GM18498 (cell line): ENCODE results near the gene GDF11.

ENCODE experiments used
- ATAC-seq: cut with Tn5 transposase; IDR thresholded peaks from one replicate; pipeline ENCODE4 v1.9.1; 2021; ENCODE audit warnings: mild to moderate bottlenecking, moderate library complexity; ENCODE audit not compliant: unreplicated experiment

GDF11 gene

DNA sequence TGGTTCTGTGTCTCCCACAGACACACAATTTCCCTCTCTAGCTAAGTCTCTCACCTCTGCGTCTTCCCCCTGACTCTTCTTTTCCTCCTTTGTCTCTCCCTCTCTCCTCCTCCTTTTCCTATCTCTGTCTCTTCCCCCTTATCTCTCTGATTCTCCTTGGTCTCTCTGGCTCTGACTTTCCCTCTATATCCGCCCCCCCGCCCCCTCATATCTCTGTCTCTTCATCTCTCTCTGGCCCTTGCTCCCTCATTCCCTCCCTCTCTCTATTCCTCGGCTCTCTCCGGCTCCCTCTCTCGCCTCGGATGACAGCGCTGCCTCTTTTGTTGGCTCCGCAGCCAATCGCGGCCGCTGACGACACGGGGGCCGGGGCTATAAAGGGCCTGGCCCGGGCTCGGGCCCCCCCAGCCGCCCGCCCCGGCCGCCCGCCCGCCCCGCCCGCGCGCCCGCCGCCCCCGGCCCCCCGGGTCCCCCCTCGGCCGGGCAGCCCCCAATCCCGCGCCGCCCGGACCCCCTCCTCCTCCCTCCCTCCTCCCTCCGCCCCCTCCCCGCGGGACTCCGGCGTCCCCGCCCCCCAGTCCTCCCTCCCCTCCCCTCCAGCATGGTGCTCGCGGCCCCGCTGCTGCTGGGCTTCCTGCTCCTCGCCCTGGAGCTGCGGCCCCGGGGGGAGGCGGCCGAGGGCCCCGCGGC is at the start of gene GDF11:
GDF11 (plus strand) TSS at position 404 of the 687 bp plus-strand sequence; CDS start at position 599, 195 bp downstream.
- peak; percentile 38 for ATAC-seq

DNA sequence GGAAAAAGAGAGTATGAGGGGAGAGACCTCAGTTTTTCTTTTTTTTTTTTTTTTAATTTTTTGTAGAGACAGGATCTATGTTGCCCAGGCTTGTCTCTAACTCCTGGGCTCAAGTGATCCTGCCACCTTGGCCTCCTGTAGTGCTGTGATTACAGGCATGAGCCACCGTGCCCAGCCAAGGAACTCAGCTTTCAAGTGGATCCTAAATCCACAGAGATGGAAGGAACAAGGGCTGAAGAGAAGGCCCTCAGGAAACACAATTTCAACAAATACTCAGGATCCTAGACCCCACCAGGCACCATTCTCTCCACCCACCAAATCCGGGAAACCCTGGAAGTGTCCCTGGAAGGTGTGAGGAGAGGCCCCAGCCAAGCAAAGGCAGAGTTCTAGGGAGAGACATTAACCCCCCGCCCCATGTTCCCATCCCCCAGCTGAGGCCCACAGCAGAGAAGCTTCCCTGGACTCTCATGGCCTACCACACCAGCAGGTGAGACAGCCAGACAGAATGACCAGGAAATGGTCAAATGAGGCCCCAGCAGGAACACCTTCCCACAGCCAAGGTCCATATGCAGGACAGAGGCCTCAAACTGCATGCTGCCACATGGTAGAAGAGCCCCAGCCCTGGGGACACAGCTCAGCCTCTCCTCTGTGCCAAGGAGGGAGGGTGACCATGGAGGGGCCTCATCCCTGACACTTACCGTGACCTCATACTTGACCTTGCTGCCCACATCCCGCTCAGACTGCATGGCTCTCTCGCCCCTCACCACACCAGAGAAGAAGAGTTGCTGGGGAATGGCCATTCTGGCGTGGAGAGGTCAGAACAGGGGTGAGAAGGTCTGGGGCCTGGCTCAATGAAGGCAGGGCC is 49.4 kb upstream of the GDF11 start:
- ATAC-seq: no peak

DNA sequence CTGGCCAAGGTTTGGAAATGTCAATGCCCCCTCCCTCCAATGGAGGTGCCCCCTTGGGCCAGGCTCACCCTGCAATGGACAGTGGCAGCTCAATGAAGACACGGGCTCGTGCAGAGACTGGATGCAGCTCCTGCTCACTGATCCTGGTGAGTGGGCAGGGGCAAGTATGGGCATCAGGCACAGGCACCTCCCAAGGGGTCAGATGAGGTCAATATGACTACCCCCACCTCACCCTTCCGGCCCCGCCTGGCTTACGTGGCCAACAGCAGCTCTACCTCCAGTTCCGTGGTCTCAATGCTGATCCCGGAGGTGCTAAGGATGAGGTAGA is 48.8 kb upstream of the GDF11 start:
- no peak for ATAC-seq

DNA sequence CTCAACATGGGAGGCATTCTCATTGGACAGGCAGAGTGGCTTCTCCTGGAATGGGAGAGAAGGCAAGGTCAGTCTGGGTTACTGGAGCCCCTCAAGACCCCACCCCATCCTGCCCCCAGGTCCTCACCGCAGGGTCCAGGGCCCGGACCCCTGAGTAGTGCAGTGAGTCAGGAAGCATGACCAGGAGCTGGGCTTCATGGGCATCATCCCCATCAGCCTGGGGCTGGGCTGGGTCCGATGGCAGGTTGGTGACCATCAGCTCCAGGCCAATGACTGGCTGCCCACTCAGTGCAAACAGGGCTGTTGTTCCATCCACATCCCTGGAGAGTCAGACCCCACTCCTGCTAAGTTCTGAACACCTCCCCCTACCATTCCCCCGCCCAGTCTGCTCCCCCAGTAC is 48.3 kb upstream of the GDF11 start:
- no peak for ATAC-seq

DNA sequence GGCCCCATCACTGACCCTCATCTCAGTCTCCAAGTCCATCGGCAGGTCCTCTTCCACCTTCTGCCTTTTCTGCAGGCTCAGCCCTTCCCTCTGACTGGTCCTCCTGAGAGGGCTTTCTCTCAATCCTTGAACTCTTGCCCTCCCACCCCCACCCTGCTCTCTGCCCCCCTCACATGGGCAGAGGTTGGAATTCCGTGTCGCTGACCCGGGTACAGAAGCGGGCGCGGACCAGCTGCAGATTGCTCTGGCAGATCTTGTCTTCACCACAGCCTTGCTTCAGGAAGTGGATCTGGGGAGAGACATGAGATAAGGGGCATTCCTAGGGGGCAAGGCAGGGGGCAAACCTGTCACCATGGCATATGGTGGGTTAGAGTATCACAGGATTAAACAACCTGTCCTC is 47.6 kb upstream of the GDF11 start:
- ATAC-seq: no peak

- ATAC-seq: no peak
Observed at GRCh38 chr12:55696141-55696540, 46.8 kb upstream of the GDF11 start.

- ATAC-seq: no peak
Observed at GRCh38 chr12:55696796-55697462, 46.0 kb upstream of the GDF11 start.

DNA sequence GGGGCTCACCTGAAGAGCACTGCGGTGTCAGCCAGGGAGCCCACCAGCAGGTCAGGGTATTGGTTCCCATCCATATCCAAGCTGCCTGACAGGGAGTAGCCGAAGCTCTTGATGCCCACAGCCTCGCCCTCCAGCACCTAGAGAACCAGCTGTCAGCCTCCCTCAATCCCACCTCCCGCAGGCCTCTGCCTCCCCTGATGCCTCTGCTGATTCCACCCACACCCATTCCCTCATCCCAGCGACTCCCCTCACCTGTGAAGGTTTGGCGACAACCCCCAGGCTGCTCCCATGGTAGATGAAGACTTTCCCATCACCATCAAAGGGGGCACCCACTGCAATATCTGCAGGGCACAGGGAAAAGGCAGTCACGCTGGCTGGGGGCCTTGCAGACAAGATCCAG is 45.2 kb upstream of the GDF11 start:
- ATAC-seq: no peak

DNA sequence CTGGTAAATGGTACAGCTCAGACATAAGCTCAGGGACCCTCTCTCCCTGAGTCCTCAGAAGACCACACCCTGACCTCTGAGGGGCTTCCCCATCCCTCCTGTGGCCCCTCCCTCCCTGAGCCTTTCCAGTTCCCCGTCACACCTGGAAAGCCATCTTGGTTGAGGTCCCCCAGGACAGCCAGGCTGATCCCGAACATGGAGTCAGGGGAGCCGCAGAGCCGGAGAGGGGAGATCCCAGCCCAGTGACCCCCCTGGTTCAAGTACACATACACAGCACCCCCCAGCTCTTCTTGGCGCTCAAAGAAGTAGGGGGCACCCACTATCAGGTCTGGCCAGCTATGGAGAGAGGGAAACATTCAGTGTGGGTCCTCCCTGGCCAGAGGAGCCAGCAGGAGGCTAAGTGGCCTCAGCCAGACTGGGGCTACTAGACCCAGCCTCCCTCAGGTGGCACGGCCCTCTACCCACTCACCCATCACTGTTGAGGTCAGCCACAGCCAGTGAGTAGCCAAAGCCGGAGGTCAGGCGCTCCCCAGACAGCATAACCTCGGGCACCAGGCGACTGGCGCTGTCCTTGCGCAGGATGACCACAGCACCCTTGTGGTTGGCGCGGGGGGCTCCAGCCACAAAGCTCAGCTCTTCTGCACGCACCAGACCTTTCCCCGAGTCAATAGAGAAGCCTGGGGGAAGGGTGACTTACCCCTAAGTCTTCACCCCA is 44.5 kb upstream of the GDF11 start:
- ATAC-seq: no peak

GRCh38 chr12:55698965-55699364 is 44.0 kb upstream of the GDF11 start:
- ATAC-seq: no peak

DNA sequence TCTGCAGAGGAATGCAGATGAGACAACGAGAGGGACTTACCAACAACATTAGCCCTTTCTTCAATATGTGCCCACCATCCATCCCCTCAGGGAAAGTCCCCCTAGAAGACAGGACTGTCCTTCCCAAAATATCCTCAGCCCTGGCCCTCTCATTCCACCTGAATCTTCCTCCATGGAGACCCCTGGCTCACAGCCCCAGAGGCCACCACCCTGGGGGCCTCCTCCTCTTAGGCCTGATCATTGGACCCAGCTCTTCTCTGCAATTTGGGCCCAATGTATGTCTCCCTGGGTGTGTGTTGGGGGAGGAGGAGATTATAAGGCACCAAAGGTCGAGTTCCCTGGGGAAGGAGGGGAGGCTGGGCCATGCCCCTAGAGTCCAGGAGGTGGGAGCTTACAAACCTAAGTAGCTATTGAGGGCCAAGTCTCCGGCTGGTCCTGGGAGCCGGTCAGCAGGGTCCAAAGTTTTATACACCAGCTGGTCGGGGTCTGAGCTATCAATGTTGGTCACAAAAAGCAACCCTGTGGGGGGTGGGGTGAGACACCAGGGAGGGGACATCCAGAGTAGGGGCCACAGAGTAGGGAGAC is 43.4 kb upstream of the GDF11 start:
- ATAC-seq: no peak

DNA sequence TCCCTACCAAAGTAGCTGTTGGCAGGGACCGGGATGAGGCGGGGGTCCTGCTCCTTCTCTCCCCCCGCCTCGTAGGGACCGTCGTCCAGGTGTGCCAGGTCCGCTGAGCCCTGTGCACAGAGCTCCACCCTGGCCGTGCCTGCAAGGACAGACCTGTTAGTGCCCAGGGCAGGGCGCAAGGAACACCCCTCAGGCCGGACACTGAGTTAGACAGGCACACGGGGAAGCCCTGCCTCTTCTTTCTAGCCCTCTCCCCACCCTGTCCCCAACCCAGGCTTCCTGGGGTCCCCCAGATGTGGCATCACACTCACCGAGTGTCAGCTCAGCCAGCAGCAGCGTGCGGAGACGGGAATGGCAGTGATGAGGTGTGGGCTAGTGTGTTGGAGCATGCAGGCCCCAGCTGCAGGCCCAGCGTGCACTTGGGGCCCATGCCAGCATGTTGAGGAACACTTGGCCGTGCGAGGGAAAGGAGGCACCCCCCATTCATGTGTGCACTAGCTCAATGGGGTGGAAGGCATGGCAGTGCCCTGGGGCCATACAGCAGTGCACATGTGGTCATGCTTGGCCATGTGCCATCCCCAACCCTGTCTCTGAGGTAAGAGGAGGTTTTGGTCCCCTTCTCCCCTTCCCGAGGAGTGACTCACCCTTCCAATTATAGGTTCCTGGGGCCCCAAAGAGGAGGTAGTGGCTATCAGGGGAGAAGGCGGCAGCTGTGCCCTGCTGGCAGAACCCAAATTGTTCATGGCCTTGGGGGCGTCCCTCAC is 42.5 kb upstream of the GDF11 start:
- no peak for ATAC-seq

GRCh38 chr12:55702861-55703260 is 40.1 kb upstream of the GDF11 start:
- ATAC-seq: no peak

GRCh38 chr12:55703288-55703687 is 39.6 kb upstream of the GDF11 start:
- no peak for ATAC-seq

DNA sequence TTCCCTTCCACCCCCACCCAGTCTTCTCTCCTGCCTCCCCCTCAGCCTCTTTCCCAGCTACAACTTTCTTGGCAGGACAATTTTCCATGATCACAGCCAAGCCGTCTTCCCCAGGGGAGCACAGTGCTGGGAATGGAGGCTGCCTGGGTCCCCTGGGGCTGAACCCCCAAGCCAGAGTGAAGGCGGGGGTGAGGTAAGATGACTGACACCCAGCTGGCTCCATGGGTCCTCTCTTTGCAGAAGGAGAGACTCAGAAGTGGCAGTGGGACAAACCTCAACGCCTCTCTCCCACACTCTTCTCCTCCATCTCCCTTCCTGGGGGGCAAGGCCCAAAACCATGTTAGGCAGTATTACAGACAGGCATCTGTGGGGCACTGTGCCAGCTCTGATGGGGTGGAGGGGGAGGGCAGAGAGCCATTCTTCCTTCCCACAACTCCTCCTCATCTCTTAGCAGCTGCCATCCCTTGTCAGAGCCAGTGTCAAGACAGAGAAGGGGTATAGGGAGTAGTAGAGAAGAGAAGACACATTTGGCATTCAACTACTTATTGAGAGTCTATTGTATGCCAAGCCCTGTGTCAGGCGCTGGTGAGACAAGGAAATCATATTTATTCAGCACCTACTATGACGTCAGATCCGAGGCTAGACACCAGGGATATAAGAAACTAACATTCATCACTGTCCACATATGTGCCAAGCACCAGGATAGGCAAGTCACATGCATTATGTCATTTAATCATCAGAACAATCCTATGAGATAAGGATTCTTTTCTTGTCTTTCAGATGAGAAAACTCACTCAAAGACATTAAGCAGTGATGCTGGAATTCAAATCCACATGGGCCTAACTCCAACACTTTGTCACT is 38.8 kb upstream of the GDF11 start:
- no peak for ATAC-seq

GRCh38 chr12:55704824-55705718 is 37.9 kb upstream of the GDF11 start:
- no peak for ATAC-seq

DNA sequence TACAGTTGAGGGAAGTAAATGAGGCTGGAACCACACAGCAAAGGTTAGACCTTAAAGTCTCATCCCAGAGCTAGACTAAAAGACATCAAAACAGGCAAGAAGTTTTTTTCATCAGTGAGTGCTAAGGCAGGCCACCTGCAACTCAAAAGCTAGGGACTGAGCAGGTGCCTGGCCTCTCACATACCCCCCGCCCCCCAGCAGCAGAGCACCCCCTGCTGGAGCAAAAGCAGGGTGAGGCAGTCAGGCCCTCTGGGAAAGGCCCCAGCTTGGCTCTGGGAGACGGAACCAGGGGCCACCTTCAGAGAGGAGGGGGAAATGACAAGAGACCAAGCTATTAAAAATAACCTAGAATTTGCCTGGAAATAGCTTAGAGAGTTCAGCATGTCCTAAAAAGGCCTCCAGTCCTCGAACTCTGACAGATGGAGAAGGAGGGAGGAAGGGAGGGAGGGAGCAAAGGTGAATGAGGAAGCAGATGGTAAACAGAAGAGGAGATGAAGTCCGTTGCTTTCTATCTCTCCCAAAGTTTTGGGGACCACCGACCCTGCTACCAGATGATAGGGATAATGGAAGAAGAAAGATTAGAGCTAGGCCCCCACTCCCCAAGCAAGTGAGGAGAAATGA is 37.0 kb upstream of the GDF11 start:
- ATAC-seq: no peak
